ENCODE results near the gene TRAK2.
A peak's percentile ranks its signal among the peaks of the same experiment; 100 is the strongest.
"Not testable (repeated sequence)": the region's sequence is repeated elsewhere in the genome, so short reads cannot be mapped to it uniquely, and the experiment has no call there.

The TRAK2 gene

GRCh38 chr2:201383136-201383535 lies 68.1 kb downstream of the TRAK2 start:
- DNase-seq (ENCODE audit: low read depth): no peak
- TF ChIP-seq CTCF (IDR thresholded peaks at IDR 0.05; ENCODE audit: control insufficient read depth, extremely low read depth, insufficient read depth): no peak
- no peak overlapping the region for H3K4me3 ChIP-seq (ENCODE audit: low read depth, low read length)

- no peak overlapping the region for H3K4me3 ChIP-seq (ENCODE audit: low read depth, low read length)
- no peak for DNase-seq (ENCODE audit: low read depth)
- TF ChIP-seq CTCF (IDR thresholded peaks at IDR 0.05; ENCODE audit: control insufficient read depth, extremely low read depth, insufficient read depth): no peak
Observed at GRCh38 chr2:201378496-201379397, 72.5 kb downstream of the TRAK2 start.

- H3K4me3 ChIP-seq (ENCODE audit: low read depth, low read length): no peak overlapping the region
- DNase-seq (ENCODE audit: low read depth): no peak
- no peak for TF ChIP-seq CTCF (IDR thresholded peaks at IDR 0.05; ENCODE audit: control insufficient read depth, extremely low read depth, insufficient read depth)
Observed at GRCh38 chr2:201377218-201377617, 74.0 kb downstream of the TRAK2 start.

- TF ChIP-seq CTCF (IDR thresholded peaks at IDR 0.05; ENCODE audit: control insufficient read depth, extremely low read depth, insufficient read depth): no peak
- H3K4me3 ChIP-seq (ENCODE audit: low read depth, low read length): no peak overlapping the region
- DNase-seq (ENCODE audit: low read depth): no peak
Observed at GRCh38 chr2:201369775-201370174, 81.5 kb downstream of the TRAK2 start.

- DNase-seq (ENCODE audit: low read depth); H3K4me3 ChIP-seq (ENCODE audit: low read depth, low read length): not testable (repeated sequence)
Observed at GRCh38 chr2:201369318-201369717, 81.9 kb downstream of the TRAK2 start.

GRCh38 chr2:201366146-201366545 lies 85.1 kb downstream of the TRAK2 start:
- DNase-seq (ENCODE audit: low read depth): no peak
- no peak for TF ChIP-seq CTCF (IDR thresholded peaks at IDR 0.05; ENCODE audit: control insufficient read depth, extremely low read depth, insufficient read depth)
- no peak overlapping the region for H3K4me3 ChIP-seq (ENCODE audit: low read depth, low read length)

- H3K4me3 ChIP-seq (ENCODE audit: low read depth, low read length): no peak overlapping the region
- peak; percentile 77 for TF ChIP-seq CTCF (IDR thresholded peaks at IDR 0.05; ENCODE audit: control insufficient read depth, extremely low read depth, insufficient read depth)
- peak; percentile 31 for DNase-seq (ENCODE audit: low read depth)
Observed at GRCh38 chr2:201363857-201364560, 87.2 kb downstream of the TRAK2 start.
